DOHH2 (cell line): ENCODE measurements around the gene NRAP.

Experiments used
- H3F3A ChIP-seq: fragments of 200-600 bp; sonication (generic), shearing (Covaris generic); 2 replicates; pipeline ENCODE4 v1.6.0; 2016; ENCODE audit warnings: antibody characterized with exemption, mild to moderate bottlenecking; ENCODE audit not compliant: control insufficient read depth, insufficient read depth
- H3K27ac ChIP-seq: fragments of 200-600 bp; sonication (generic); 2 replicates; pipeline ENCODE4 v1.5.1; 2014; ENCODE audit warnings: low read depth, mild to moderate bottlenecking, low read length, moderate library complexity
- H3K27me3 ChIP-seq: fragments of 200-600 bp; sonication (generic); 2 replicates; pipeline ENCODE4 v1.6.1; 2014; ENCODE audit warnings: mild to moderate bottlenecking, low read length, mixed read lengths; ENCODE audit not compliant: control insufficient read depth
- H3K36me3 ChIP-seq: fragments of 200-600 bp; sonication (generic); 2 replicates; pipeline ENCODE4 v1.6.1; 2014; ENCODE audit warnings: mild to moderate bottlenecking, low read length, moderate library complexity, mixed read lengths; ENCODE audit not compliant: control insufficient read depth
- H3K4me1 ChIP-seq: fragments of 200-600 bp; sonication (generic); 2 replicates; pipeline ENCODE4 v1.6.1; 2014; ENCODE audit warnings: mild to moderate bottlenecking, low read length, mixed read lengths; ENCODE audit not compliant: control insufficient read depth
- H3K4me2 ChIP-seq: fragments of 200-600 bp; sonication (generic); 2 replicates; pipeline ENCODE4 v1.6.0; 2014; ENCODE audit warnings: mild to moderate bottlenecking, low read length, moderate library complexity
- H3K4me3 ChIP-seq: fragments of 200-600 bp; sonication (generic); 2 replicates; pipeline ENCODE4 v1.5.1; 2014; ENCODE audit warnings: mild to moderate bottlenecking, low read length, mixed read lengths
- H3K79me2 ChIP-seq: fragments of 200-600 bp; sonication (generic); 2 replicates; pipeline ENCODE4 v1.6.1; 2014; ENCODE audit warnings: mild to moderate bottlenecking, low read length, mixed read lengths; ENCODE audit not compliant: control insufficient read depth
- H3K9me2 ChIP-seq: fragments of 200-600 bp; sonication (generic); replicated peaks from 2 replicates; pipeline ENCODE4 v1.6.1; 2014; ENCODE audit warnings: mild to moderate bottlenecking, low read length, mixed read lengths; ENCODE audit not compliant: control insufficient read depth
- H3K9me3 ChIP-seq: fragments of 200-600 bp; sonication (generic); 2 replicates; pipeline ENCODE4 v1.6.1; 2014; ENCODE audit warnings: antibody characterized with exemption, low read length, mixed read lengths; ENCODE audit not compliant: control insufficient read depth, insufficient read depth
- H4K20me1 ChIP-seq: fragments of 200-600 bp; sonication (generic); 2 replicates; pipeline ENCODE4 v1.6.0; 2014; ENCODE audit warnings: low read depth, mild to moderate bottlenecking, antibody characterized with exemption, low read length, moderate library complexity; ENCODE audit not compliant: control insufficient read depth, insufficient read depth
- EZH2phosphoT487 ChIP-seq: fragments of 200-600 bp; sonication (generic); IDR thresholded peaks from 2 replicates; pipeline ENCODE4 v1.6.1; 2017; ENCODE audit warnings: borderline replicate concordance, mild to moderate bottlenecking, antibody characterized with exemption, low read length, moderate library complexity, mixed read lengths
- TF ChIP-seq, protein P1 (sequence below): fragments of 200-600 bp; sonication (generic); IDR thresholded peaks from one replicate; pipeline ENCODE4 v1.5.1; 2014; ENCODE audit warnings: antibody characterized with exemption, mild to moderate bottlenecking, low read depth, low read length; ENCODE audit not compliant: poor library complexity, severe bottlenecking

Gene NRAP

DNA sequence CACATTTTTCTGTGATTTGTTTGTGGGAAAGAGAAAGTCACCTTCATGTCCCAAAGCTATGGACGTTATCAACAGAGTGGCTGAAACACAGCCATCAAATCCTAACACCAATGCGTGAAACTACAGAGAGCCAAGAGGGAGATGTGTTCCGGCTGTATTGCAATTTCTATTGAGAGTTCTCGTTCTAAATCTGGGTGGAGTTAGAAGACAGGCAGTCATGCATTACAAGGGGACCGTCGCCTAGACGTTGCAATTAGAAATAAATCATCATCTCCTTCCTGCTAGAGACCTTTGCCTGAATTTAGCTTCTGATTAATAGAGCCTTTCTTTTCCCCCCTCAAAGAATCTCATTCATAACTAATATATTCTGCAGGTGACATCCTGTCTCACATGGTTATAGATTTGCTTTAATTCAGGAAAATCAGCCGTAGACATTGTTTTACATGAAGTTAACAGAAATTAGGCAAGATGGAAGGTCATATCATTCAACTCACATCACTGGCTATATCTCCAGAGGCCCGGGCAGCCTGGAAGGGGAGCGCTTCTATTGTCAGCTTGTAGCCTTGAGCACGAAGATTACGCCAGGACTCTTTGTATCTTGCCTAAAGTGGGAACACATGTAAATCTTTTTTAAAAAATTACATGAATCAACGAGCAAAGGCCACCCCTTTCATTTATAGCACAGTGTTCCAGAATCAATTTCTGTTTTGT is 58.4 kb downstream of the NRAP start:
- Histone ChIP-seq H4K20me1 (no peaks in the 10 kb centered on the region), H3K9me2 (no peaks in the 10 kb centered on the region), H3K27me3 (no peaks in the 10 kb centered on the region), H3K36me3 (no peaks in the 10 kb centered on the region), H3K4me1 (no peaks in the 10 kb centered on the region), H3K27ac (no peak overlapping the region), H3K9me3 (no peaks in the 10 kb centered on the region), H3K79me2 (no peaks in the 10 kb centered on the region), H3K4me2 (no peak overlapping the region), H3F3A (no peaks in the 10 kb centered on the region), H3K4me3 (no peak overlapping the region)
- TF ChIP-seq, protein P1, sequence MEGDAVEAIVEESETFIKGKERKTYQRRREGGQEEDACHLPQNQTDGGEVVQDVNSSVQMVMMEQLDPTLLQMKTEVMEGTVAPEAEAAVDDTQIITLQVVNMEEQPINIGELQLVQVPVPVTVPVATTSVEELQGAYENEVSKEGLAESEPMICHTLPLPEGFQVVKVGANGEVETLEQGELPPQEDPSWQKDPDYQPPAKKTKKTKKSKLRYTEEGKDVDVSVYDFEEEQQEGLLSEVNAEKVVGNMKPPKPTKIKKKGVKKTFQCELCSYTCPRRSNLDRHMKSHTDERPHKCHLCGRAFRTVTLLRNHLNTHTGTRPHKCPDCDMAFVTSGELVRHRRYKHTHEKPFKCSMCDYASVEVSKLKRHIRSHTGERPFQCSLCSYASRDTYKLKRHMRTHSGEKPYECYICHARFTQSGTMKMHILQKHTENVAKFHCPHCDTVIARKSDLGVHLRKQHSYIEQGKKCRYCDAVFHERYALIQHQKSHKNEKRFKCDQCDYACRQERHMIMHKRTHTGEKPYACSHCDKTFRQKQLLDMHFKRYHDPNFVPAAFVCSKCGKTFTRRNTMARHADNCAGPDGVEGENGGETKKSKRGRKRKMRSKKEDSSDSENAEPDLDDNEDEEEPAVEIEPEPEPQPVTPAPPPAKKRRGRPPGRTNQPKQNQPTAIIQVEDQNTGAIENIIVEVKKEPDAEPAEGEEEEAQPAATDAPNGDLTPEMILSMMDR: no peak
- no peak for TF ChIP-seq EZH2phosphoT487

- no peaks in the 10 kb centered on the region for H3K79me2 ChIP-seq
- H3F3A ChIP-seq: no peaks in the 10 kb centered on the region
- no peak overlapping the region for H3K4me3 ChIP-seq
- no peaks in the 10 kb centered on the region for H3K27me3 ChIP-seq
- no peak overlapping the region for H3K27ac ChIP-seq
- no peaks in the 10 kb centered on the region for H3K9me2 ChIP-seq
- H3K9me3 ChIP-seq: no peaks in the 10 kb centered on the region
- H3K4me2 ChIP-seq: no peak overlapping the region
- TF ChIP-seq, protein P1: no peak
- TF ChIP-seq EZH2phosphoT487: no peak
- H3K4me1 ChIP-seq: no peaks in the 10 kb centered on the region
- no peaks in the 10 kb centered on the region for H4K20me1 ChIP-seq
- H3K36me3 ChIP-seq: no peaks in the 10 kb centered on the region
These were observed 59.3 kb downstream of the NRAP start for GRCh38 chr10:113604572-113604971.

DNA sequence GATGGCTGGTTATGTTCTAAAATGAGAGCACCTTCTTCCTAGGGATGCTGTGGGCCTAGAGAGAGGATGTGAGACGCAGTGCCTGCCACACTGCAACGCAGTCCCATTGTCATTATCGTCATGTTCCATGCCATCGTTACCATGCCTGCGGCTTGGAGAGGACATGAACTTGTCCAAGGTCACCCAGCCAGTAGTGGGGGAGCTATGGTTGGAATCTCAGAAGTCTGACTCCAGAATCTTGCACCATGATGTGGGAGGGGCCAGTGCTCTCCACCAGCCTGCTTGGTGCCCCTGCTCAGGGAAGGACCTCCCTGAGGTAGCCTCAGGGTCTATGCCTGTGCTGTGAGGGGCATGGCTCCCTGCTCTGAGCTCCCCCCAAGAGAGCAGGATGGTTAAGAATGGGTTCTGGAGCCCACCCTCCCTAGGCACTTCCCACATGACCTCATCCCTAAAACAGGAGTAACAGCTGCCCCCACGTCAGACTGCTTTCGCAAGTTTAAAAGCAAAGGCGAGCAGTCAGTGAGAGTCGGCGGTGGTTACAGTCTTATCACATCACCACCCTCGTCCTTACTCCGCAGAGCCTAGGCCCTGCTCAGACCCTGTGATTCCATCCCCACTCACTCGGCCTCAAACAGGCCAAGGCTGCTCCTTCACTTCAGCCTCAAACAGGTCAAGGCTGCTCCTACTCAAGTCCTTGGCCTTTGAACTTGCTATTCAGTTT is 60.6 kb downstream of the NRAP start:
- Histone ChIP-seq H3K27me3 (no peaks in the 10 kb centered on the region), H4K20me1 (no peaks in the 10 kb centered on the region), H3K9me2 (no peaks in the 10 kb centered on the region), H3K4me2 (no peak overlapping the region), H3K27ac (no peak overlapping the region), H3K4me3 (no peak overlapping the region), H3F3A (no peaks in the 10 kb centered on the region), H3K36me3 (no peaks in the 10 kb centered on the region), H3K79me2 (no peaks in the 10 kb centered on the region), H3K4me1 (no peaks in the 10 kb centered on the region), H3K9me3 (no peaks in the 10 kb centered on the region)
- TF ChIP-seq EZH2phosphoT487: no peak
- TF ChIP-seq, protein P1: no peak
